ENCODE measurements around the gene NKX2-1.

DNA sequence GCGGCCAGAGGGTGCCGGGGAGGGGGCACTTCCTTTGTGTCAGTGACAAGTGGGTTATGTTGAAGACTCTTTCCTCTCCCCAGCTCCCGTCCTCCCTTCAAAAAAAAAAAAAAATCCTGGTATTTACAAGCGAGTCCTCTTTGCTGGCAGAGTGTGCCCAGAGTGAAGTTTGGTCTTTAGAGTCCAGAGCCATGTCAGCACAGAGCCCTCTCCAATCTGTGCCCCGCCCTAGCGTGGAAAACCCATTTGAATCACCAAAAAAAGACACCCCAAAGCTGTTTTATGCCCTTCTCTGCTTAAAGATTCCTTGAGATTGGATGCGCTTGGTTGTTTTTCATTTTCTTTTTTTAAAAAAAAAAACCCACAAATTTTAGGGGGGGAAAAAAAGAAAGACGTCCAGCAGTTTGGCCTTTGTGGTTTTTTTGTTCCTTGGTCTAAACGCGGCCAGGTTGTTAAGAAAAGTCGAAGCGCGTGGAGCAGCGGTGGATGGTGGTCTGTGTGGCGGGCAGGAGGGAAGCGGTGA, 3.3 kb downstream of the NKX2-1 start:
- TF ChIP-seq, protein P1, sequence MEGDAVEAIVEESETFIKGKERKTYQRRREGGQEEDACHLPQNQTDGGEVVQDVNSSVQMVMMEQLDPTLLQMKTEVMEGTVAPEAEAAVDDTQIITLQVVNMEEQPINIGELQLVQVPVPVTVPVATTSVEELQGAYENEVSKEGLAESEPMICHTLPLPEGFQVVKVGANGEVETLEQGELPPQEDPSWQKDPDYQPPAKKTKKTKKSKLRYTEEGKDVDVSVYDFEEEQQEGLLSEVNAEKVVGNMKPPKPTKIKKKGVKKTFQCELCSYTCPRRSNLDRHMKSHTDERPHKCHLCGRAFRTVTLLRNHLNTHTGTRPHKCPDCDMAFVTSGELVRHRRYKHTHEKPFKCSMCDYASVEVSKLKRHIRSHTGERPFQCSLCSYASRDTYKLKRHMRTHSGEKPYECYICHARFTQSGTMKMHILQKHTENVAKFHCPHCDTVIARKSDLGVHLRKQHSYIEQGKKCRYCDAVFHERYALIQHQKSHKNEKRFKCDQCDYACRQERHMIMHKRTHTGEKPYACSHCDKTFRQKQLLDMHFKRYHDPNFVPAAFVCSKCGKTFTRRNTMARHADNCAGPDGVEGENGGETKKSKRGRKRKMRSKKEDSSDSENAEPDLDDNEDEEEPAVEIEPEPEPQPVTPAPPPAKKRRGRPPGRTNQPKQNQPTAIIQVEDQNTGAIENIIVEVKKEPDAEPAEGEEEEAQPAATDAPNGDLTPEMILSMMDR (conservative IDR thresholded peaks at IDR 0.05; ENCODE audit: low read depth, low read length), result no peak
- TF ChIP-seq EZH2 (IDR thresholded peaks at IDR 0.05; ENCODE audit: borderline replicate concordance, low read depth, low read length, poor library complexity, severe bottlenecking), result no peak
